Smooth muscle cell (in vitro differentiated cells): ENCODE measurements around the gene PLAA. TPM values are rescaled to one million over a fixed set of nuclear protein-coding genes. Genes with fewer than 3 reads are reported as not detected.

ENCODE experiments used
- DNase-seq: peaks from one replicate; lab custom pipeline; 2025; ENCODE audit not compliant: unreplicated experiment; lab: John Stamatoyannopoulos, UW
- H2AFZ ChIP-seq: fragments of 200-600 bp; sonication (generic); 2 replicates; pipeline ENCODE4 v1.6.0; 2016; ENCODE audit warnings: antibody characterized with exemption, low read depth, mild to moderate bottlenecking
- H3F3A ChIP-seq: fragments of 200-600 bp; sonication (generic); 2 replicates; pipeline ENCODE4 v1.6.0; 2017; ENCODE audit warnings: antibody characterized with exemption, low read depth
- H3K27ac ChIP-seq: fragments of 200-600 bp; sonication (generic); 2 replicates; pipeline ENCODE4 v1.5.1; 2016; ENCODE audit warnings: low read depth, mild to moderate bottlenecking
- H3K27me3 ChIP-seq: fragments of 200-600 bp; sonication (generic); 2 replicates; pipeline ENCODE4 v1.6.1; 2016; ENCODE audit warnings: low read depth, mild to moderate bottlenecking
- H3K36me3 ChIP-seq: fragments of 200-600 bp; sonication (generic); 2 replicates; pipeline ENCODE4 v1.5.1; 2016; ENCODE audit warnings: low read depth
- H3K4me1 ChIP-seq: fragments of 200-600 bp; sonication (generic); 2 replicates; pipeline ENCODE4 v1.5.1; 2016; ENCODE audit warnings: low read depth
- H3K4me2 ChIP-seq: fragments of 200-600 bp; sonication (generic); 2 replicates; pipeline ENCODE4 v1.6.0; 2016; ENCODE audit warnings: mild to moderate bottlenecking
- H3K4me3 ChIP-seq: fragments of 200-600 bp; sonication (generic); 2 replicates; pipeline ENCODE4 v1.5.1; 2016; ENCODE audit warnings: mild to moderate bottlenecking
- H3K79me2 ChIP-seq: fragments of 200-600 bp; sonication (generic); 2 replicates; pipeline ENCODE4 v1.6.0; 2016; ENCODE audit warnings: low read depth, mild to moderate bottlenecking
- H3K9ac ChIP-seq: fragments of 200-600 bp; sonication (generic); 2 replicates; pipeline ENCODE4 v1.6.0; 2016; ENCODE audit warnings: low read depth
- H3K9me3 ChIP-seq: fragments of 200-600 bp; sonication (generic); replicated peaks from 2 replicates; pipeline ENCODE4 v1.5.1; 2016; ENCODE audit warnings: low read depth
- H4K20me1 ChIP-seq: fragments of 200-600 bp; sonication (generic); 2 replicates; pipeline ENCODE4 v1.6.0; 2016; ENCODE audit warnings: low read depth
- CTCF ChIP-seq: fragments of 200-600 bp; sonication (generic); IDR thresholded peaks from 2 replicates; pipeline ENCODE4 v1.5.1; 2017; ENCODE audit warnings: borderline replicate concordance, mild to moderate bottlenecking, antibody characterized with exemption; ENCODE audit not compliant: insufficient read depth, poor library complexity, severe bottlenecking
- WGBS: methylation state at CpG from one replicate; pipeline ENCODE4 v1.1.7; 2016; ENCODE audit warnings: low lambda C conversion rate; 5-methylcytosine and 5-hydroxymethylcytosine counted together
- polyA plus RNA-seq: library from polyadenylated mRNA; unstranded; fragments of >200 nt; fragmentation: Nextera tagmentation; extraction: Ambion mirVana; gene quantifications from 2 replicates; pipeline ENCODE4 v1.2.1, GENCODE V29; 2016
- small RNA-seq: library from RNA; depleted of rRNA; stranded (forward); fragments of <200 nt; gene quantifications from one replicate; pipeline ENCODE3, GENCODE V24; 2014
- total RNA-seq: library from RNA; depleted of rRNA; stranded (reverse); fragments of >200 nt; gene quantifications from 2 replicates; pipeline ENCODE4 v1.2.3, GENCODE V29; 2014

The PLAA gene
- total and polyA plus RNA-seq, 2 experiments from 2014 or later: 30.3 to 32.3 TPM

- no peaks in the 10 kb centered on the region for H4K20me1 ChIP-seq
- H3K36me3 ChIP-seq: peaks cover 9% of the 10 kb centered on the region
- H3K27me3 ChIP-seq: no peaks in the 10 kb centered on the region
- no peak overlapping the region for H3K4me3 ChIP-seq
- whole genome bisulfite sequencing: 21% methylated on average over 1 of the region's 1 CpG
- TF ChIP-seq CTCF: peak; percentile 20
- no peaks in the 10 kb centered on the region for H3F3A ChIP-seq
- H2AFZ ChIP-seq: no peak overlapping the region
- DNase-seq: no peak
- no peak overlapping the region for H3K27ac ChIP-seq
- no peaks in the 10 kb centered on the region for H3K4me1 ChIP-seq
- H3K79me2 ChIP-seq: no peaks in the 10 kb centered on the region
- H3K9ac ChIP-seq: no peak overlapping the region
- no peaks in the 10 kb centered on the region for H3K9me3 ChIP-seq
- H3K4me2 ChIP-seq: no peak overlapping the region
Observed at GRCh38 chr9:26863074-26863473, 84.0 kb downstream of the PLAA start.

GRCh38 chr9:26856413-26857032, 90.5 kb downstream of the PLAA start:
- Histone ChIP-seq H3K27me3 (no peaks in the 10 kb centered on the region), H3K4me1 (no peaks in the 10 kb centered on the region), H4K20me1 (peaks cover 4% of the 10 kb centered on the region), H3K4me3 (no peak overlapping the region), H3K79me2 (no peaks in the 10 kb centered on the region), H3F3A (no peaks in the 10 kb centered on the region), H2AFZ (no peak overlapping the region), H3K36me3 (peaks cover 9% of the 10 kb centered on the region), H3K4me2 (no peak overlapping the region), H3K9ac (no peak overlapping the region), H3K9me3 (no peaks in the 10 kb centered on the region), H3K27ac (no peak overlapping the region)
- 42% methylated on average over 1 of the region's 1 CpG for WGBS
- DNase-seq: no peak
- peak; percentile 37 for TF ChIP-seq CTCF

Small RNA genes lying within 50 kb of the gene (small RNA-seq; reads per million reads assigned to genes)
- gene RN7SL100P: not detected

Other genes starting within 250 kb of the PLAA start
- 18.7 and 31.6 TPM in 2 replicates for gene CAAP1, start 54.4 kb downstream of the PLAA start, total RNA-seq
- gene CAAP1, start 54.4 kb downstream of the PLAA start, polyA plus RNA-seq: 15.1 and 18.4 TPM in 2 replicates
- gene IFT74, start 9.2 kb upstream of the PLAA start, total RNA-seq: 12.5 and 25.5 TPM in 2 replicates
- 10.9 and 11.8 TPM in 2 replicates for gene IFT74, start 9.2 kb upstream of the PLAA start, polyA plus RNA-seq
- not detected in 2 replicates for gene LRRC19, start 58.4 kb upstream of the PLAA start, total RNA-seq
- gene LRRC19, start 58.4 kb upstream of the PLAA start, polyA plus RNA-seq: 0.06 and 0.26 TPM in 2 replicates
- gene TEK, start 162.0 kb upstream of the PLAA start, total RNA-seq: 58.9 and 81.2 TPM in 2 replicates
- 23.6 and 36.0 TPM in 2 replicates for gene TEK, start 162.0 kb upstream of the PLAA start, polyA plus RNA-seq